Esophagus muscularis mucosa (tissue), 4 donors: Measurements from ENCODE around the gene TACSTD2. TPM values are rescaled to one million over a fixed set of nuclear protein-coding genes. Genes with fewer than 3 reads are reported as not detected.

ENCODE experiments used
- DNase-seq: peaks from one replicate; pipeline ENCODE4 v3.0.0-alpha.2; 2017; ENCODE audit errors: extremely low spot score
- H3K27ac ChIP-seq, 4 donors: fragments of 200-600 bp; sonication (generic); replicated peaks in 1 of 4; 1 replicate in 3 of 4; 2 replicates in 1 of 4; pipeline ENCODE4 v1.5.1; 2016 to 2019; ENCODE audit warnings: mild to moderate bottlenecking in 1 of 4
- H3K27me3 ChIP-seq, 4 donors: fragments of 200-600 bp; sonication (generic); one replicate each; pipeline versions ENCODE4 v1.5.1 to v1.6.0; 2016 to 2019
- H3K36me3 ChIP-seq, 4 donors: fragments of 200-600 bp; sonication (generic); one replicate each; pipeline ENCODE4 v1.5.1; 2016 to 2019
- H3K4me1 ChIP-seq, 4 donors: fragments of 200-600 bp; sonication (generic); one replicate each; pipeline ENCODE4 v1.5.1; 2016 to 2019
- H3K4me3 ChIP-seq, 4 donors: fragments of 200-600 bp; sonication (generic); 1 replicate in 2 of 4; 2 replicates in 2 of 4; pipeline ENCODE4 v1.5.1; 2016 to 2019; ENCODE audit warnings: mild to moderate bottlenecking in 4 of 4, moderate library complexity in 1 of 4
- H3K9me3 ChIP-seq, 4 donors: fragments of 200-600 bp; sonication (generic); 1 replicate in 3 of 4; 2 replicates in 1 of 4; pipeline ENCODE4 v1.5.1; 2016 to 2019
- CTCF ChIP-seq, 3 experiments: fragments of 200-600 bp in 2 of 3; fragments of 450-650 bp in 1 of 3; sonication (generic) in 2 of 3; IDR thresholded peaks; one replicate each; pipeline ENCODE4 v1.5.1; 2017 to 2019; ENCODE audit warnings: antibody characterized with exemption in 3 of 3, mild to moderate bottlenecking in 2 of 3, moderate library complexity in 1 of 3
- EP300 ChIP-seq: sonication (generic); formaldehyde crosslinking; IDR thresholded peaks from one replicate; pipeline ENCODE4 v1.6.1; 2017; ENCODE audit warnings: antibody characterized with exemption
- POLR2A ChIP-seq: fragments of 450-650 bp; IDR thresholded peaks from one replicate; pipeline ENCODE4 v1.6.1; 2017; ENCODE audit warnings: antibody characterized with exemption, moderate library complexity, mild to moderate bottlenecking, low read depth
- POLR2AphosphoS5 ChIP-seq, 2 donors: sonication (generic); formaldehyde crosslinking; IDR thresholded peaks; one replicate each; pipeline ENCODE4 v1.6.1; 2017; ENCODE audit warnings: antibody characterized with exemption in 2 of 2
- WGBS: methylation state at CpG from one replicate; pipeline ENCODE4 v1.1.5; 2018; 5-methylcytosine and 5-hydroxymethylcytosine counted together
- intact Hi-C: fragments of 100-400 bp; cut with DNase I; formaldehyde crosslinking; loops from one replicate; pipeline ENCODE4 v1.15.1; 2023
- total RNA-seq, 4 donors: library from RNA; depleted of rRNA; stranded (reverse); fragments of >200 nt; gene quantifications; one replicate each; pipeline versions ENCODE4 v1.1.0 to v1.2.1, GENCODE V29; 2016

TACSTD2 gene
- total RNA-seq, 4 donors from 2014 or later = 1.8 to 3.4 (median 2.3) TPM

GRCh38 chr1:58572690-58573089, 4.4 kb downstream of the TACSTD2 start:
- Histone ChIP-seq H3K36me3 (no peaks in the 10 kb centered on the region), H3K27ac (no peak overlapping the region), H3K9me3 (no peaks in the 10 kb centered on the region), H3K4me3 (no peak overlapping the region), H3K4me1 (peaks cover 10 to 20% (median 18%) of the 10 kb centered on the region in 4 donors), H3K27me3 (peaks cover 0 to 67% (median 29%) of the 10 kb centered on the region in 4 donors)
- intact Hi-C loops = no loop called here
- no peak for DNase-seq
- TF ChIP-seq EP300 = no peak
- TF ChIP-seq POLR2AphosphoS5 (IDR thresholded peaks at IDR 0.05) = no peak
- TF ChIP-seq POLR2A = no peak
- TF ChIP-seq CTCF (IDR thresholded peaks at IDR 0.05) = no peak
- 75% methylated on average over 2 of the region's 2 CpGs for WGBS

- no peaks in the 10 kb centered on the region for H3K9me3 ChIP-seq
- peaks cover 0 to 57% (median 20%) of the 10 kb centered on the region in 4 donors for H3K27me3 ChIP-seq
- no peak for DNase-seq
- TF ChIP-seq POLR2AphosphoS5 (IDR thresholded peaks at IDR 0.05) = no peak
- no peak for TF ChIP-seq EP300
- TF ChIP-seq CTCF (IDR thresholded peaks at IDR 0.05) = no peak
- TF ChIP-seq POLR2A = no peak
- H3K27ac ChIP-seq = no peak overlapping the region
- peaks cover 7 to 9% (median 8%) of the 10 kb centered on the region in 4 donors for H3K4me1 ChIP-seq
- no peak overlapping the region for H3K4me3 ChIP-seq
- H3K36me3 ChIP-seq = no peaks in the 10 kb centered on the region
- intact Hi-C loops = no loop called here
Measured at GRCh38 chr1:58571616-58572015, 5.4 kb downstream of the TACSTD2 start.

GRCh38 chr1:58570817-58571216, 6.2 kb downstream of the TACSTD2 start:
- Histone ChIP-seq H3K9me3 (no peaks in the 10 kb centered on the region), H3K27ac (no peak overlapping the region), H3K27me3 (peaks cover 0 to 49% (median 12%) of the 10 kb centered on the region in 4 donors), H3K36me3 (no peaks in the 10 kb centered on the region), H3K4me3 (no peak overlapping the region), H3K4me1 (peaks cover 0 to 1% (median 0%) of the 10 kb centered on the region in 4 donors)
- 83% methylated on average over 2 of the region's 2 CpGs for WGBS
- no peak for DNase-seq
- TF ChIP-seq POLR2A (no peak), EP300 (no peak), POLR2AphosphoS5 (IDR thresholded peaks at IDR 0.05) (no peak), CTCF (IDR thresholded peaks at IDR 0.05) (no peak)
- intact Hi-C loops = no loop called here

GRCh38 chr1:58570094-58570493, 7.0 kb downstream of the TACSTD2 start:
- no peak for DNase-seq

More at GRCh38 chr1:58570094-58570493, 7.0 kb downstream of the TACSTD2 start:
- intact Hi-C loops = no loop called here
- no peaks in the 10 kb centered on the region for H3K4me1 ChIP-seq
- no peaks in the 10 kb centered on the region for H3K36me3 ChIP-seq
- peaks cover 0 to 42% (median 9%) of the 10 kb centered on the region in 4 donors for H3K27me3 ChIP-seq
- no peak overlapping the region for H3K27ac ChIP-seq
- no peak for TF ChIP-seq EP300
- TF ChIP-seq CTCF (IDR thresholded peaks at IDR 0.05) = no peak
- no peak for TF ChIP-seq POLR2AphosphoS5 (IDR thresholded peaks at IDR 0.05)
- no peak for TF ChIP-seq POLR2A
- H3K9me3 ChIP-seq = no peaks in the 10 kb centered on the region
- H3K4me3 ChIP-seq = no peak overlapping the region
